CD4-positive, alpha-beta T cell (primary cell): ENCODE measurements around the gene TAS2R3. TPM values are rescaled to one million over a fixed set of nuclear protein-coding genes. Genes with fewer than 3 reads are reported as not detected.

Experiments
- ATAC-seq: fragments of 200-7000 bp; cut with Tn5 transposase; one replicate; pipeline ENCODE4 v1.10.0; 2022; ENCODE audit warnings: mild to moderate bottlenecking; ENCODE audit not compliant: poor library complexity
- CTCF ChIA-PET: fragments of 350-600 bp; sonication (Branson Sonifier 250); formaldehyde crosslinking; loops from one replicate; lab custom pipeline; 2021; ENCODE audit warnings: antibody characterized with exemption, inconsistent platforms; lab: Charles Lee
- POLR2A ChIA-PET: fragments of 350-600 bp; sonication (Branson Sonifier 250); formaldehyde crosslinking; loops from one replicate; lab custom pipeline; 2021; ENCODE audit warnings: antibody characterized with exemption, inconsistent platforms; lab: Charles Lee
- DNase-seq, 14 experiments: peaks; one replicate each; pipeline ENCODE4 v3.0.0-alpha.2; 2013 to 2020; ENCODE audit warnings: mixed read lengths in 2 of 14
- H3K27ac ChIP-seq, 2 donors: one replicate each; pipeline versions ENCODE4 v1.5.1 to v1.7.0; 2013; ENCODE audit warnings: low read length in 2 of 2, low read depth in 1 of 2, mild to moderate bottlenecking in 1 of 2
- H3K27me3 ChIP-seq, 2 experiments: 1 replicate in 1 of 2; 2 replicates in 1 of 2; pipeline versions ENCODE4 v1.6.1 to v1.7.0; 2013; ENCODE audit warnings: low read length in 2 of 2, control low read depth in 1 of 2, mild to moderate bottlenecking in 1 of 2, moderate library complexity in 1 of 2; ENCODE audit not compliant: insufficient read depth in 2 of 2, control insufficient read depth in 1 of 2
- H3K36me3 ChIP-seq: one replicate; pipeline ENCODE4 v1.6.1; 2013; ENCODE audit warnings: low read length, control low read depth; ENCODE audit not compliant: insufficient read depth
- H3K4me1 ChIP-seq: one replicate; pipeline ENCODE4 v1.6.1; 2013; ENCODE audit warnings: low read length, control low read depth; ENCODE audit not compliant: insufficient read depth
- H3K4me3 ChIP-seq: one replicate; pipeline ENCODE4 v1.5.1; 2013; ENCODE audit warnings: mild to moderate bottlenecking, low read length, moderate library complexity
- H3K9me3 ChIP-seq, 2 experiments: 1 replicate in 1 of 2; 2 replicates in 1 of 2; pipeline versions ENCODE4 v1.6.1 to v1.7.0; 2013; ENCODE audit warnings: low read length in 2 of 2, mild to moderate bottlenecking in 2 of 2, control low read depth in 1 of 2, moderate library complexity in 1 of 2; ENCODE audit not compliant: control insufficient read depth in 1 of 2, insufficient read depth in 1 of 2
- H3K27ac Mint-ChIP-seq: one replicate; pipeline ENCODE4 v1.8.0; 2020; ENCODE audit warnings: mixed read lengths
- H3K27me3 Mint-ChIP-seq: one replicate; pipeline ENCODE4 v1.8.0; 2021; ENCODE audit warnings: mixed read lengths
- H3K36me3 Mint-ChIP-seq: one replicate; pipeline ENCODE4 v1.8.0; 2021; ENCODE audit warnings: low read depth, mixed read lengths
- H3K4me1 Mint-ChIP-seq: one replicate; pipeline ENCODE4 v1.8.0; 2021; ENCODE audit warnings: low read depth, mixed read lengths
- H3K4me3 Mint-ChIP-seq: one replicate; pipeline ENCODE4 v1.8.0; 2020; ENCODE audit warnings: mild to moderate bottlenecking, mixed read lengths
- H3K9me3 Mint-ChIP-seq: one replicate; pipeline ENCODE4 v1.8.0; 2020; ENCODE audit warnings: mixed read lengths
- CTCF ChIP-seq: fragments of 200-600 bp; IDR thresholded peaks from one replicate; pipeline ENCODE4 v1.8.0; 2022; ENCODE audit warnings: antibody characterized with exemption, mild to moderate bottlenecking
- intact Hi-C, 2 experiments: fragments of 100-400 bp; cut with DNase I in 1 of 2; cut with micrococcal nuclease in 1 of 2; formaldehyde crosslinking; loops; one replicate each; pipeline versions ENCODE4 v1.15.1 to v1.9.0; 2023 to 2025; cut with DNase I, micrococcal nuclease
- total RNA-seq, 174 experiments: library from RNA in 2 of 174; stranded (reverse) in 2 of 174; gene quantifications; one replicate each; pipeline ENCODE4 v1.2.3 and lab custom pipeline; 2021 to 2026

Gene TAS2R3
- total RNA-seq, 2 experiments from 2014 or later: 0.25 to 0.31 TPM

- DNase-seq (no peak), ATAC-seq (no peak)
- H3K4me3 Mint-ChIP-seq: no peak within 1 kb of the TSS
- no peak within 1 kb of the TSS for H3K4me3 ChIP-seq
- TF ChIP-seq CTCF: no peak
- no peaks in the 10 kb centered on the region for H3K27me3 Mint-ChIP-seq
- no peaks in the 10 kb centered on the region for H3K4me1 ChIP-seq
- peaks cover 16% of the 10 kb centered on the region for H3K36me3 ChIP-seq
- no peak within 1 kb of the TSS for H3K27ac Mint-ChIP-seq
- H3K36me3 Mint-ChIP-seq: peaks cover 30% of the 10 kb centered on the region
- intact Hi-C loops: no loop called here
- H3K4me1 Mint-ChIP-seq: no peaks in the 10 kb centered on the region
- POLR2A ChIA-PET: no interaction called here
- H3K9me3 ChIP-seq: no peaks in the 10 kb centered on the region
- CTCF ChIA-PET: no interaction called here
- H3K27ac ChIP-seq: no peak within 1 kb of the TSS
- no peaks in the 10 kb centered on the region for H3K9me3 Mint-ChIP-seq
- no peaks in the 10 kb centered on the region for H3K27me3 ChIP-seq
Measured at GRCh38 chr7:141789917-141790316, 26.0 kb downstream of the TAS2R3 start, which contains the start of gene TAS2R5. Gene TAS2R5 (plus strand): TSS chr7:141790217. CDS start chr7:141790362, 145 bp downstream.

- Mint-ChIP-seq H3K36me3 (peaks cover 30% of the 10 kb centered on the region), H3K4me3 (no peak overlapping the region), H3K4me1 (no peaks in the 10 kb centered on the region), H3K27me3 (no peaks in the 10 kb centered on the region), H3K27ac (no peak overlapping the region), H3K9me3 (no peaks in the 10 kb centered on the region)
- Histone ChIP-seq H3K36me3 (peaks cover 13% of the 10 kb centered on the region), H3K27me3 (no peaks in the 10 kb centered on the region), H3K27ac (no peak overlapping the region), H3K4me1 (no peaks in the 10 kb centered on the region), H3K9me3 (no peaks in the 10 kb centered on the region), H3K4me3 (no peak overlapping the region)
- no peak for TF ChIP-seq CTCF
- intact Hi-C loops: no loop called here
- ATAC-seq (no peak), DNase-seq (no peak)
- ChIA-PET CTCF (no interaction called here), POLR2A (no interaction called here)
Measured at GRCh38 chr7:141792526-141792925, 28.6 kb downstream of the TAS2R3 start.

Other genes starting within 250 kb of the TAS2R3 start
- 10 to 100 TPM; 18.9 to 20.5 TPM for gene AGK, start 212.7 kb upstream of the TAS2R3 start, total RNA-seq
- gene DENND11, start 61.9 kb upstream of the TAS2R3 start, total RNA-seq: 10 to 100 TPM; 39.2 to 41.1 TPM
- gene WEE2, start 55.7 kb upstream of the TAS2R3 start, total RNA-seq: under 1 TPM; 0.08 to 0.14 TPM
- gene SSBP1, start 25.7 kb upstream of the TAS2R3 start, total RNA-seq: 100 to 1,000 TPM; 108 to 116 TPM
- under 1 TPM; 0.16 to 0.17 TPM for gene TAS2R4, start 12.6 kb downstream of the TAS2R3 start, total RNA-seq
- gene TAS2R5, start 26.1 kb downstream of the TAS2R3 start, total RNA-seq: under 1 TPM; 0.47 to 0.56 TPM
- not detected for gene PRSS37, start 77.4 kb downstream of the TAS2R3 start, total RNA-seq
- not detected for gene OR9A4, start 152.3 kb downstream of the TAS2R3 start, total RNA-seq
- gene CLEC5A, start 182.9 kb downstream of the TAS2R3 start, total RNA-seq: not detected
- gene TAS2R38, start 209.7 kb downstream of the TAS2R3 start, total RNA-seq: not detected
- gene MGAM, start 231.8 kb downstream of the TAS2R3 start, total RNA-seq: not detected